ENCODE data around the gene GPR107. TPM values are rescaled to one million over a fixed set of nuclear protein-coding genes. Genes with fewer than 3 reads are reported as not detected.

GPR107 gene
- total RNA-seq, 2 donors from 2014 or later: 42.2 to 51.2 TPM

GRCh38 chr9:130078547-130078946 is 24.8 kb downstream of the GPR107 start:
- no peak overlapping the region for H3K4me3 ChIP-seq
- TF ChIP-seq CTCF (IDR thresholded peaks at IDR 0.05): no peak
- intact Hi-C loops (cut with DNase I): no loop called here
- no peaks in the 10 kb centered on the region for H3K27me3 ChIP-seq
- peaks cover 15% of the 10 kb centered on the region for H3K36me3 ChIP-seq
- no peak overlapping the region for H3K27ac ChIP-seq
- DNase-seq: no peak
- H3K9ac ChIP-seq (ENCODE audit: low read depth in 2 of 2, low read length in 2 of 2): no peak overlapping the region
- H3K9me3 ChIP-seq: no peaks in the 10 kb centered on the region
- no peaks in the 10 kb centered on the region for H3K4me1 ChIP-seq

- DNase-seq: no peak
- H3K27ac ChIP-seq: no peak overlapping the region
- no peak overlapping the region for H3K9ac ChIP-seq (ENCODE audit: low read depth in 2 of 2, low read length in 2 of 2)
- intact Hi-C loops (cut with DNase I): no loop called here
- H3K36me3 ChIP-seq: peaks cover 4% of the 10 kb centered on the region
- no peaks in the 10 kb centered on the region for H3K4me1 ChIP-seq
- no peaks in the 10 kb centered on the region for H3K9me3 ChIP-seq
- no peak overlapping the region for H3K4me3 ChIP-seq
- TF ChIP-seq CTCF (IDR thresholded peaks at IDR 0.05): no peak
- no peaks in the 10 kb centered on the region for H3K27me3 ChIP-seq
Observed at GRCh38 chr9:130084337-130084736, 30.6 kb downstream of the GPR107 start.

- H3K27me3 ChIP-seq: no peaks in the 10 kb centered on the region
- no peak overlapping the region for H3K27ac ChIP-seq
- H3K9ac ChIP-seq (ENCODE audit: low read depth in 2 of 2, low read length in 2 of 2): no peak overlapping the region
- H3K4me1 ChIP-seq: no peaks in the 10 kb centered on the region
- intact Hi-C loops (cut with DNase I): no loop called here
- H3K9me3 ChIP-seq: no peaks in the 10 kb centered on the region
- TF ChIP-seq CTCF (IDR thresholded peaks at IDR 0.05): no peak
- no peak for DNase-seq
- H3K4me3 ChIP-seq: no peak overlapping the region
- no peaks in the 10 kb centered on the region for H3K36me3 ChIP-seq
Observed at GRCh38 chr9:130088051-130088450, 34.3 kb downstream of the GPR107 start.

- TF ChIP-seq CTCF (IDR thresholded peaks at IDR 0.05): no peak
- Histone ChIP-seq H3K27ac (no peak overlapping the region), H3K36me3 (no peaks in the 10 kb centered on the region), H3K9me3 (no peaks in the 10 kb centered on the region), H3K4me1 (no peaks in the 10 kb centered on the region), H3K9ac (ENCODE audit: low read depth in 2 of 2, low read length in 2 of 2) (no peak overlapping the region), H3K4me3 (no peak overlapping the region), H3K27me3 (no peaks in the 10 kb centered on the region)
- DNase-seq: no peak
- intact Hi-C loops (cut with DNase I): no loop called here
Observed at GRCh38 chr9:130089141-130089540, 35.4 kb downstream of the GPR107 start.

GRCh38 chr9:130090915-130091314 is 37.2 kb downstream of the GPR107 start:
- DNase-seq: no peak
- H3K27ac ChIP-seq: no peak overlapping the region
- H3K36me3 ChIP-seq: no peaks in the 10 kb centered on the region
- H3K9ac ChIP-seq (ENCODE audit: low read depth in 2 of 2, low read length in 2 of 2): no peak overlapping the region
- H3K27me3 ChIP-seq: no peaks in the 10 kb centered on the region
- no peak overlapping the region for H3K4me3 ChIP-seq
- H3K9me3 ChIP-seq: no peaks in the 10 kb centered on the region
- H3K4me1 ChIP-seq: no peaks in the 10 kb centered on the region
- no peak for TF ChIP-seq CTCF (IDR thresholded peaks at IDR 0.05)
- intact Hi-C loops (cut with DNase I): no loop called here

- H3K27me3 ChIP-seq: no peaks in the 10 kb centered on the region
- intact Hi-C loops (cut with DNase I): no loop called here
- no peak for TF ChIP-seq CTCF (IDR thresholded peaks at IDR 0.05)
- no peak overlapping the region for H3K9ac ChIP-seq (ENCODE audit: low read depth in 2 of 2, low read length in 2 of 2)
- H3K4me3 ChIP-seq: no peak overlapping the region
- DNase-seq: no peak
- no peaks in the 10 kb centered on the region for H3K36me3 ChIP-seq
- H3K27ac ChIP-seq: no peak overlapping the region
- H3K4me1 ChIP-seq: no peaks in the 10 kb centered on the region
- H3K9me3 ChIP-seq: no peaks in the 10 kb centered on the region
Observed at GRCh38 chr9:130092910-130093309, 39.2 kb downstream of the GPR107 start.
